Astrocyte (in vitro differentiated cells and primary cell): Measurements from ENCODE around the gene SUPT3H.

Experiments
- EZH2 ChIP-seq: IDR thresholded peaks from 2 replicates; pipeline ENCODE4 v1.6.1; 2012; ENCODE audit warnings: mild to moderate bottlenecking, low read length, inconsistent platforms; ENCODE audit not compliant: insufficient read depth
- TF ChIP-seq, protein P1 (sequence below): IDR thresholded peaks from 2 replicates; pipeline ENCODE4 v1.5.1; 2011; ENCODE audit warnings: low read depth, mild to moderate bottlenecking, inconsistent platforms, low read length, moderate library complexity; ENCODE audit not compliant: insufficient read depth

DNA sequence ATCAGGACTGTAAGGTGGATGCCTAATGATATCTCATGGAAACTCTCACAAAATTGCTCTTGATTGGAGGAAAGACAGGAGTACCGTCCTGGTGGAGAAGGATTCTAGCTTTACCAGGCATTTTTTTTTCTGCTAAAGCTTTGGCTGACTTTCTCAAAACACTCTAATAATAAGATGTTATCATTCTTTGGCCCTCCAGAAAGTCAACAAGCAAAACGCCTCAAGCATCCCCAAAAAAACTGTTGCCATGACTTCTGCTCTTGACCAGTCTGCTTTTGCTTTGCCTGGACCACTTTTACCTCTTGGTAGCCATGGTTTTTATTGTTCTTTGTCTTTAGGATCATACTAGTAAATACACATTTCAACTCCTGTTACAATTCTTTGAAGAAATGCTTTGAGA, 105.1 kb downstream of the SUPT3H start:
- TF ChIP-seq, protein P1, sequence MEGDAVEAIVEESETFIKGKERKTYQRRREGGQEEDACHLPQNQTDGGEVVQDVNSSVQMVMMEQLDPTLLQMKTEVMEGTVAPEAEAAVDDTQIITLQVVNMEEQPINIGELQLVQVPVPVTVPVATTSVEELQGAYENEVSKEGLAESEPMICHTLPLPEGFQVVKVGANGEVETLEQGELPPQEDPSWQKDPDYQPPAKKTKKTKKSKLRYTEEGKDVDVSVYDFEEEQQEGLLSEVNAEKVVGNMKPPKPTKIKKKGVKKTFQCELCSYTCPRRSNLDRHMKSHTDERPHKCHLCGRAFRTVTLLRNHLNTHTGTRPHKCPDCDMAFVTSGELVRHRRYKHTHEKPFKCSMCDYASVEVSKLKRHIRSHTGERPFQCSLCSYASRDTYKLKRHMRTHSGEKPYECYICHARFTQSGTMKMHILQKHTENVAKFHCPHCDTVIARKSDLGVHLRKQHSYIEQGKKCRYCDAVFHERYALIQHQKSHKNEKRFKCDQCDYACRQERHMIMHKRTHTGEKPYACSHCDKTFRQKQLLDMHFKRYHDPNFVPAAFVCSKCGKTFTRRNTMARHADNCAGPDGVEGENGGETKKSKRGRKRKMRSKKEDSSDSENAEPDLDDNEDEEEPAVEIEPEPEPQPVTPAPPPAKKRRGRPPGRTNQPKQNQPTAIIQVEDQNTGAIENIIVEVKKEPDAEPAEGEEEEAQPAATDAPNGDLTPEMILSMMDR: no peak
- TF ChIP-seq EZH2: no peak
